Measurements from ENCODE around the gene PSMD11. TPM values are rescaled to one million over a fixed set of nuclear protein-coding genes. Genes with fewer than 3 reads are reported as not detected.

Gene PSMD11
- total RNA-seq, 1 donor from 2014 or later, result 63.7 TPM

DNA sequence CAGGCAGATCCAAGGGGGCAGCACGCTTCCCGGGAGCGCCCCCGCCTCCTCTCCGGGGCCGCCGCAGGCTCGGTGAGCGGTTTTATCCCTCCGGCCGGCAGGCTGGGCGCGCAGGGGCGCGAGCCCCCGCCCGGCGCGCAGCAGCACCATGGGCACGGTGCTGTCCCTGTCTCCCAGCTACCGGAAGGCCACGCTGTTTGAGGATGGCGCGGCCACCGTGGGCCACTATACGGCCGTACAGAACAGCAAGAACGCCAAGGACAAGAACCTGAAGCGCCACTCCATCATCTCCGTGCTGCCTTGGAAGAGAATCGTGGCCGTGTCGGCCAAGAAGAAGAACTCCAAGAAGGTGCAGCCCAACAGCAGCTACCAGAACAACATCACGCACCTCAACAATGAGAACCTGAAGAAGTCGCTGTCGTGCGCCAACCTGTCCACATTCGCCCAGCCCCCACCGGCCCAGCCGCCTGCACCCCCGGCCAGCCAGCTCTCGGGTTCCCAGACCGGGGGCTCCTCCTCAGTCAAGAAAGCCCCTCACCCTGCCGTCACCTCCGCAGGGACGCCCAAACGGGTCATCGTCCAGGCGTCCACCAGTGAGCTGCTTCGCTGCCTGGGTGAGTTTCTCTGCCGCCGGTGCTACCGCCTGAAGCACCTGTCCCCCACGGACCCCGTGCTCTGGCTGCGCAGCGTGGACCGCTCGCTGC is 43.3 kb downstream of the PSMD11 start:
- peak overlapping the region; percentile 69 for H3K4me3 ChIP-seq
- no peaks in the 10 kb centered on the region for H3K36me3 ChIP-seq
- TF ChIP-seq, protein P1, sequence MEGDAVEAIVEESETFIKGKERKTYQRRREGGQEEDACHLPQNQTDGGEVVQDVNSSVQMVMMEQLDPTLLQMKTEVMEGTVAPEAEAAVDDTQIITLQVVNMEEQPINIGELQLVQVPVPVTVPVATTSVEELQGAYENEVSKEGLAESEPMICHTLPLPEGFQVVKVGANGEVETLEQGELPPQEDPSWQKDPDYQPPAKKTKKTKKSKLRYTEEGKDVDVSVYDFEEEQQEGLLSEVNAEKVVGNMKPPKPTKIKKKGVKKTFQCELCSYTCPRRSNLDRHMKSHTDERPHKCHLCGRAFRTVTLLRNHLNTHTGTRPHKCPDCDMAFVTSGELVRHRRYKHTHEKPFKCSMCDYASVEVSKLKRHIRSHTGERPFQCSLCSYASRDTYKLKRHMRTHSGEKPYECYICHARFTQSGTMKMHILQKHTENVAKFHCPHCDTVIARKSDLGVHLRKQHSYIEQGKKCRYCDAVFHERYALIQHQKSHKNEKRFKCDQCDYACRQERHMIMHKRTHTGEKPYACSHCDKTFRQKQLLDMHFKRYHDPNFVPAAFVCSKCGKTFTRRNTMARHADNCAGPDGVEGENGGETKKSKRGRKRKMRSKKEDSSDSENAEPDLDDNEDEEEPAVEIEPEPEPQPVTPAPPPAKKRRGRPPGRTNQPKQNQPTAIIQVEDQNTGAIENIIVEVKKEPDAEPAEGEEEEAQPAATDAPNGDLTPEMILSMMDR (IDR thresholded peaks at IDR 0.05; ENCODE audit: borderline replicate concordance), result no peak
- no peaks in the 10 kb centered on the region for H3K27me3 ChIP-seq (ENCODE audit: low read depth)
- H3K9me3 ChIP-seq (replicated peaks), result no peaks in the 10 kb centered on the region
- peaks cover 47% of the 10 kb centered on the region for H3K4me1 ChIP-seq
- intact Hi-C loops (cut with micrococcal nuclease), result no loop called here
- H3K27ac ChIP-seq (replicated peaks), result peak overlapping the region; percentile 40
- DNase-seq, result no peak

DNA sequence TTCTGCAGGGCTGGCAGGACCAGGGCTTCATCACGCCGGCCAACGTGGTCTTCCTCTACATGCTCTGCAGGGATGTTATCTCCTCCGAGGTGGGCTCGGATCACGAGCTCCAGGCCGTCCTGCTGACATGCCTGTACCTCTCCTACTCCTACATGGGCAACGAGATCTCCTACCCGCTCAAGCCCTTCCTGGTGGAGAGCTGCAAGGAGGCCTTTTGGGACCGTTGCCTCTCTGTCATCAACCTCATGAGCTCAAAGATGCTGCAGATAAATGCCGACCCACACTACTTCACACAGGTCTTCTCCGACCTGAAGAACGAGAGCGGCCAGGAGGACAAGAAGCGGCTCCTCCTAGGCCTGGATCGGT is 43.9 kb downstream of the PSMD11 start:
- TF ChIP-seq, protein P1 (IDR thresholded peaks at IDR 0.05; ENCODE audit: borderline replicate concordance), result no peak

DNA sequence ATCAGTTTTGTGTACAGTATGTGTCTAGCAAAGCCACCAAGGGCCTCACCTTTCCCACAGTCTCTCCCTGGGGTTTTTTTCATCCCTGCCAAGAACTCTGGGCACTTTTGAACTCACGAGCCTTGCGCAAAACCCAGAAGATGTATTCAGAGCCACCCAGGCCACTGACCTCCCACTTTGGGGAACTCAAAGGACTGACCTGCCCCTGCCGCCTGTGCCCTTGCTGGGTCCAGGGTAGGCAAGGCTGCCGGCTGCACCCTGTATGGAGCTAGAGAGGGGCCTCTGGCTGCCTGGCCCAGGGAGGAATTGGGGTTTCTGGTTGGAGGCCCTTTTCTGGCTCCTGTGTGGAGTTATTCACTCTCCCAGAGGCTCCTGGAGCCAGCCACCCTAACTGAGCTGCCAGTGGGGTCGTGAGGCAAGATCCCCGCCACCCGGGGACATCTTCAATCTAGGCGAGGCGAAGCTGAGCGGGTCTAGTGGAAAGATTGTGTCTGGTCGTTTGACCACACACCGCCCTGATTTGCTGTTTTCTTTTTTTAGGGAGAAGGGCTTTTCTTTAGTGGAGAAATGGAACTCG is 44.4 kb downstream of the PSMD11 start:
- H3K4me3 ChIP-seq, result no peak overlapping the region
- H3K9me3 ChIP-seq (replicated peaks), result no peaks in the 10 kb centered on the region
- no peak overlapping the region for H3K27ac ChIP-seq (replicated peaks)
- TF ChIP-seq, protein P1 (IDR thresholded peaks at IDR 0.05; ENCODE audit: borderline replicate concordance), result no peak
- no peak for DNase-seq
- H3K4me1 ChIP-seq, result peaks cover 46% of the 10 kb centered on the region
- H3K27me3 ChIP-seq (ENCODE audit: low read depth), result no peaks in the 10 kb centered on the region
- intact Hi-C loops (cut with micrococcal nuclease), result no loop called here
- no peaks in the 10 kb centered on the region for H3K36me3 ChIP-seq

More for the DNA sequence above, 43.9 kb downstream of the PSMD11 start:
- peak overlapping the region; percentile 69 for H3K4me3 ChIP-seq
- DNase-seq, result no peak
- no peaks in the 10 kb centered on the region for H3K36me3 ChIP-seq
- peaks cover 46% of the 10 kb centered on the region for H3K4me1 ChIP-seq
- no peak overlapping the region for H3K27ac ChIP-seq (replicated peaks)
- intact Hi-C loops (cut with micrococcal nuclease), result no loop called here
- H3K9me3 ChIP-seq (replicated peaks), result no peaks in the 10 kb centered on the region
- no peaks in the 10 kb centered on the region for H3K27me3 ChIP-seq (ENCODE audit: low read depth)

DNA sequence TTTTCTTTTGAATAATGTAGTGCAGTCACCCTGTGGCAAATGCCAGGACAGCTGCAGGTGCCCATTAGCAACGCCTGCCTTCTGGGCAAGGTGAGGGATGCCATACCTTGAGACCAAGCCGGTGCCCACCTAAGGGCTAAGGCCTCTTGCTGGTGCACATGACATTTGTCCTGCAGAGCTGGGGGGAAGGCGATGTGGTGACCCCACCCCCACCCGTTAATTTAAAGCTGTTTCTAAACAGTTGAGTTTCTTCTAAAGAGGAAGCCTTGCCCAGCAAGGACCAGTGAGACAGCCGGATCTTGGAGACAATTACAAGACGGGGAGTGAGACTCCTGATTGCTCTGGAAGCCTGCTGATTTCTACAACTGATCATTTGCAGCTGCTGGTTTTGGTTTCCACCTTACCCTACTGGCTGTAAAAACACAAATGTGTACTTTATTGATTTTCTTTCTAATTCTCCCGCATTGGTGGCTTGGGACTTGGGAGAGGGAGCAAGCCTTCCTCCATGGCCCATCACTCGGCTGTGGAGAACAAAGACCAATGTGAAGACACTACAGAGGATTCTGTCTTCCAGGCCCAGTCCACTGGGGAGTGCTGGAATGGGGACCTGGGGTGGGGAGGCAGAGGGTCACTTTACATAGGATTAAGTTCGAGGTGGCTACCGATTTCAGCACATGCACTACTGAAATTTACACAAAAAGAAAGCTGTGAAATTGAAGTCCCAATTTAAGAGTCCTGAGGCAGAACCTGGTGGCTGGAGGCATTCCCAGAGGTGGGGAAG is 45.2 kb downstream of the PSMD11 start:
- Histone ChIP-seq H3K27me3 (ENCODE audit: low read depth) (no peaks in the 10 kb centered on the region), H3K4me1 (peaks cover 42% of the 10 kb centered on the region), H3K9me3 (replicated peaks) (no peaks in the 10 kb centered on the region), H3K4me3 (no peak overlapping the region), H3K36me3 (no peaks in the 10 kb centered on the region), H3K27ac (replicated peaks) (no peak overlapping the region)
- no peak for DNase-seq
- TF ChIP-seq, protein P1 (IDR thresholded peaks at IDR 0.05; ENCODE audit: borderline replicate concordance), result no peak
- intact Hi-C loops (cut with micrococcal nuclease), result no loop called here

DNA sequence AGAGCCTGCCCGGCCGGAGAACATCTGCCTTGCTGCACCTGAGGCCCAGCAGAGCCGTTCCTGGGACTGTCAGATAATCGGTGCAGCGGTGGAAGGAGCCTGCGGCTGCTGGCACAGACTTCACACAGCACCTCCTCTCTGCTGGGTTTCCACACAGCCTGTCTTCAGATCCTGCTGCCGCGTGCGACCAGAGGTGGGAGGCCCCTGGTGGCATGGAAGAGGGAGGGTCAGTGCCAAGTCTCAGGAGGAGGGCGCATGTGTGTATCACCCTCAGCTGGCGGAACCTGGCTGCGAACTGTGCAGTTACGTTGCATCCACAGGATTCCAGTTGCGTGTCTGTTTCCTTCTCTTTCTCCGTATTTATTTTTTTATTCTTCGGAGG is 45.8 kb downstream of the PSMD11 start:
- intact Hi-C loops (cut with micrococcal nuclease), result no loop called here

More for the DNA sequence above, 45.8 kb downstream of the PSMD11 start:
- no peak for DNase-seq
- H3K4me1 ChIP-seq, result peaks cover 42% of the 10 kb centered on the region
- no peaks in the 10 kb centered on the region for H3K9me3 ChIP-seq (replicated peaks)
- TF ChIP-seq, protein P1 (IDR thresholded peaks at IDR 0.05; ENCODE audit: borderline replicate concordance), result no peak
- no peak overlapping the region for H3K4me3 ChIP-seq
- no peaks in the 10 kb centered on the region for H3K36me3 ChIP-seq
- H3K27me3 ChIP-seq (ENCODE audit: low read depth), result no peaks in the 10 kb centered on the region
- H3K27ac ChIP-seq (replicated peaks), result no peak overlapping the region
